GM15510 (cell line): ENCODE measurements around the gene C9.

Experiments used
- POLR2A ChIP-seq: IDR thresholded peaks from 3 replicates; pipeline ENCODE4 v1.6.1; 2011; ENCODE audit warnings: borderline replicate concordance; ENCODE audit not compliant: insufficient read length; ENCODE audit errors: extremely low read depth

The C9 gene

GRCh38 chr5:39355324-39355723, 9.0 kb downstream of the C9 start:
- no peak for TF ChIP-seq POLR2A

- no peak for TF ChIP-seq POLR2A
Observed at GRCh38 chr5:39353717-39354399, 10.4 kb downstream of the C9 start.

GRCh38 chr5:39352951-39353350, 11.3 kb downstream of the C9 start:
- no peak for TF ChIP-seq POLR2A

- TF ChIP-seq POLR2A = no peak
Observed at GRCh38 chr5:39352170-39352569, 12.1 kb downstream of the C9 start.

GRCh38 chr5:39349484-39349883, 14.8 kb downstream of the C9 start:
- no peak for TF ChIP-seq POLR2A

DNA sequence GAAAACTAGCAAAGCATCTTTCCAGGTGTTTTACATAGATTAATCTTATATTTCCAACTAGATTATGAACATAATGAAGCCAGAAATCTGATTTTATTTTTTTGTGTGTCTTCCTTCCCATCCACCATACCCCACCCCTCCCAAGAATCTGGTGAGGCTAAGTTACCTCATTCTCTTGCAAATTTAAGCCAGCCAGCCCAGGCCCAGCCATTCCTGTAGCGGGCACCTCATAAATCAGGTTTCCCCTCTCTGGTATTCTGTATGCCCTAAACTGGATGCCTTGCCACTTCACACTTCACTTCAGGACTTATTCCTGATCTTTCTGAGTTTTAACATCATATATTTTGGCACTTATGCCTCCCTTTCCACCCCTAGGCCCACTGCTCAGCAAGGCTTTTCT, 21.8 kb downstream of the C9 start:
- TF ChIP-seq POLR2A = no peak

DNA sequence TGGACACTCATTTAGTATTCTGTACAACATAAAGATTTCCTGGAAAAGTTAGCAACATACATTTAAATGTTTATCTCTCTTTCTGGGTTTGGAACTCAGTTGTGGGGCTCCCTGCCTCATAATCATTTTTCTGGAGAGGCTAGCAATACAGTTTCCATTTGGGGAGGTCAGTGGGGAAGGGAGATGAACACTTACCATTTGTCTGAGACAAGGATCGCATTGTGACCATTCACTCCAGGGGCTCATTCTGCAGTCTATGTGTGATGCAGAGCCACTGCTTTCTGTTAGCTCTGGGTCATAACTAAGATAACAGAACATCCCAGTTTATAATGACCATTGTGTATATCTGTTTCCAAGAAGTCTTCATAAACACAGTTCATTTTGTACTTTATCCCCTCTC, 22.4 kb downstream of the C9 start:
- TF ChIP-seq POLR2A = no peak

DNA sequence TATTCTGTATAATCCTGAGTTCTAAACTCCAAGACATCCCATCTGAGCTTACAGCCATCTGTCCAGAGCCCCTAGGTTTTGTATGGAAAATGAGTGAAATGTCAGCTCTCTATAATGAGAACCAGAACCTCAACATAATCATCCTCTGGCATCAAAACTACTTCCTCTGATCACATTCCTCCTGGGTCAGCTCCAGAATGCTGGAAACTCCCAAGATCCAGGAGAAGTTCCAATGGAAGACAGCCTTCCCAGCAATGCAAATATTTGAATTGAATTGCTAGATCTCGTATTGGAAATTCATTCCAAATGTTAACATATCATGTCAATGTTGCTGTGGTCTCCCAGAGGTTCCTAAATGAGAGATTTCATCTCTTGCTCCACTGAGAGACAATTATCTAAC, 23.8 kb downstream of the C9 start:
- TF ChIP-seq POLR2A = no peak

DNA sequence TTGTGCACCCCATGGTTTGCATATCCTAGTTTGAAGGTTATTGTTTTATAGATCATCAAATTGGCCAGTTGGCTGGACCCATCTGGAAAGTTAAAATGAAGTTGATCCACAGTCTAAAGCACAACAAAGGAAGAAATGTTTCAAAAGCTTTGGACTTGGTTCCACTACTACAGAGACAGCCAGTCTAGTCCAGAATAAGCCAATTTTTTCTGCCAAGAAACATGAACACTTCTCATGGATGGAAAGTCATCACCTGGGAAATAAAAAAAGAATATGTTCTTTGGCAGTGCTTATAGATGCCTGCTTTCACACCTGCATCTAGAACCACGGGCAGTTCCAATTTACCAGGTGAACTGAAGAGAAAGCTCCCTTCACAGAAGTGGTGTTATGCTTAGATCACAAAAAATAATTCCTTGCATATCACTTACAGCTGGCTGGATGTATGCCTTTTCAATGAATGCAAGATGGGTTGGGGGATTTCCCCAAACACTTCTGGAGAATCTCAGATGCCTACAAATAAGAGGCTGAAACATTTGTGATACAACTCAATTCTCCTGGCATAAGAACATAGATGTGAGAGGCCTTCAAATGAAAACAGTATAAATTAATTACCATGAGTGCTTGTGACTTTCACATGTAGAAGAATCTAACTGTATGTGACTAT, 26.9 kb downstream of the C9 start:
- TF ChIP-seq POLR2A = no peak

DNA sequence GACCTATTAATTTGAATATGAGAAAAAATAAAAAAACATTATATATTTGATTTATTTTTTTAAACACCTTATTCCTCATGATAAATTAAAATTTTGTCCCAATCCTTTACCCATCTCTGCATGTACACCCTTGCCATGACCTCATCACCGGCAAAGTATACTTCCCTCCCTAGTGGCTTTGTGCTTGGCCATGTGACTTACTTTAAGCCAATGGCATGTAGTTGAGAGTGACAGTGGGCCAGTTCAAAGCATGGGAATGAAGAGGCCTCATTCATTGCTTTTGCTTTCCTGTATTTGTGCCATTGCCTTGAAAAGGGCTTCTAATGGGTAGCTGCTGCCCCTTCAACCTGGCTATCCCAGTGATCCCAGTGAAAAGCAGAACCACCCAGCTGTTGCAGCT, 31.2 kb downstream of the C9 start:
- TF ChIP-seq POLR2A = no peak

- no peak for TF ChIP-seq POLR2A
Observed at GRCh38 chr5:39331861-39332381, 32.4 kb downstream of the C9 start.

DNA sequence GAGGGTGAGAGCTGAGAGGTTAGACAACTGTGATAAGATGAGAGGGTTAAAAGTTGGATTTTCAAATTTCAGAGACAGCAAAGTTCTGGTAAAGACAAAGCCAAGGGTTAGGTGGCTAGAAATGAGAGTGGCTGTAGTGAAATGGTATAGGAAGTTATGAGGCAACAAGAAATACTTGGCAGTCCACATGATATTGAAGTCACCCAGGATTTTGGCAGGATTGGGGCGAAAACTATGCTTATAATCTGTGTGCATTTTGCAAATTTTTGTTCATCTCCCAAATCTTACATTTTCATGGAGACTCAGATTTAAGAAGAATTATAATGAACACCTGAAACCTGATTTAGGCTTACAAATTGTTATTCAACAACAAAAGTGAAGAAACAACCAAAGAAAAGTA, 35.6 kb downstream of the C9 start:
- no peak for TF ChIP-seq POLR2A

GRCh38 chr5:39323542-39323941, 40.8 kb downstream of the C9 start:
- TF ChIP-seq POLR2A = no peak

GRCh38 chr5:39319395-39319794, 44.9 kb downstream of the C9 start:
- TF ChIP-seq POLR2A = no peak

GRCh38 chr5:39315995-39316394, 48.3 kb downstream of the C9 start:
- no peak for TF ChIP-seq POLR2A

DNA sequence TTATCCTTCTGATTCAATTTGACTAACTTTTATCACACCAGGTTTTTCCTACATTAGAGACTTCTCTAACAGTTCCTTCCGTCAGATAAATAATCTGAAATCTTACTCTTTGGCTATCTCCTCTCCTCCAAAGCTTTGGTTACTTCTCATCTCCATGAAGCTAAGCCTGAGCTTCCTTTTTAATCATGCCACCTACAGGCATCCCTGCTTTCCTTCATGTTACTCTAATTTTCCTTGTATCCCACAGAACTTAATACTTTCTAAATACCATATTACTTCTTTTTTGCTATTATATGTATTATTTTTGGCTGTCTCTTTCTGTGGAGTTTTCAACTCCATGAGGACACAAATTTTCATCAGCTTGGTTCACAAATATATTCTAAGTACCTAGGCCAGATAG, 49.7 kb downstream of the C9 start:
- TF ChIP-seq POLR2A = no peak
